Keratinocyte (primary cell): Measurements from ENCODE around the gene CHIT1. TPM values are rescaled to one million over a fixed set of nuclear protein-coding genes. Genes with fewer than 3 reads are reported as not detected.
A peak's percentile ranks its signal among the peaks of the same experiment; 100 is the strongest.

Experiments used
- DNase-seq: peaks from one replicate; pipeline ENCODE4 v3.0.0-alpha.2; 2011; ENCODE audit warnings: low read depth, missing footprints, low spot score
- FAIRE-seq: peaks from 2 replicates; lab custom pipeline; 2011; peaks lifted over from hg19 to GRCh38; lab: Jason Lieb, UNC
- H2AFZ ChIP-seq: 2 replicates; pipeline ENCODE4 v1.6.0; 2012; ENCODE audit warnings: low read length, control low read depth, inconsistent platforms; ENCODE audit not compliant: control insufficient read depth
- H3K27ac ChIP-seq: 2 replicates; pipeline ENCODE4 v1.5.1; 2011; ENCODE audit warnings: low read length; ENCODE audit not compliant: control insufficient read depth, insufficient read depth
- H3K27me3 ChIP-seq: 3 replicates; pipeline ENCODE4 v1.6.0; 2011; ENCODE audit warnings: low read length; ENCODE audit not compliant: control insufficient read depth, insufficient read depth; ENCODE audit errors: extremely low read depth
- H3K36me3 ChIP-seq, 2 experiments: 2 replicates in 1 of 2; 3 replicates in 1 of 2; pipeline ENCODE4 v1.5.1; 2011; ENCODE audit warnings: low read length in 2 of 2, mild to moderate bottlenecking in 1 of 2; ENCODE audit not compliant: control insufficient read depth in 2 of 2, insufficient read depth in 2 of 2; ENCODE audit errors: extremely low read depth in 1 of 2
- H3K4me1 ChIP-seq: 3 replicates; pipeline ENCODE4 v1.5.1; 2011; ENCODE audit warnings: low read length; ENCODE audit not compliant: control insufficient read depth, insufficient read depth; ENCODE audit errors: extremely low read depth
- H3K4me2 ChIP-seq: 3 replicates; pipeline ENCODE4 v1.6.0; 2011; ENCODE audit warnings: low read depth, low read length; ENCODE audit not compliant: control insufficient read depth, insufficient read depth; ENCODE audit errors: extremely low read depth
- H3K4me3 ChIP-seq, 3 experiments: fragments of 200-600 bp in 1 of 3; sonication (generic) in 1 of 3; 2 replicates in 2 of 3; 3 replicates in 1 of 3; pipeline ENCODE4 v1.5.1; 2011 to 2016; ENCODE audit warnings: low read length in 3 of 3, mild to moderate bottlenecking in 3 of 3, control low read depth in 2 of 3, inconsistent platforms in 1 of 3, low read depth in 1 of 3, mixed read lengths in 1 of 3, mixed run types in 1 of 3, moderate library complexity in 1 of 3; ENCODE audit not compliant: control insufficient read depth in 2 of 3, insufficient read depth in 2 of 3; ENCODE audit errors: extremely low read depth in 1 of 3
- H3K79me2 ChIP-seq: 2 replicates; pipeline ENCODE4 v1.6.0; 2012; ENCODE audit warnings: low read length; ENCODE audit not compliant: control insufficient read depth, insufficient read depth
- H3K9ac ChIP-seq: 3 replicates; pipeline ENCODE4 v1.6.0; 2011; ENCODE audit warnings: low read length; ENCODE audit not compliant: control insufficient read depth, insufficient read depth; ENCODE audit errors: extremely low read depth
- H3K9me1 ChIP-seq: 3 replicates; pipeline ENCODE4 v1.6.0; 2011; ENCODE audit warnings: low read length; ENCODE audit not compliant: control insufficient read depth, insufficient read depth; ENCODE audit errors: extremely low read depth
- H3K9me3 ChIP-seq: 2 replicates; pipeline ENCODE4 v1.5.1; 2012; ENCODE audit warnings: low read depth, low read length; ENCODE audit not compliant: control insufficient read depth
- H4K20me1 ChIP-seq: 3 replicates; pipeline ENCODE4 v1.6.0; 2011; ENCODE audit warnings: low read length; ENCODE audit not compliant: control insufficient read depth, insufficient read depth; ENCODE audit errors: extremely low read depth
- EZH2 ChIP-seq: IDR thresholded peaks from one replicate; pipeline ENCODE4 v1.6.1; 2012; ENCODE audit warnings: inconsistent platforms, mild to moderate bottlenecking, low read length, moderate library complexity
- dilution Hi-C: fragments of 300-500 bp; cut with MboI; formaldehyde crosslinking; loops from one replicate; pipeline ENCODE4 v1.7.0; 2020; ENCODE audit warnings: low sequenced_read_pairs; ENCODE audit not compliant: extremely low pct_ligation_motif_present
- polyA minus RNA-seq, 3 experiments: library from RNA; depleted of rRNA, polyadenylated mRNA; stranded (reverse); fragments of >200 nt; gene quantifications; 1 replicate in 1 of 3; 2 replicates in 1 of 3; 3 replicates in 1 of 3; pipeline ENCODE4 v1.2.3, GENCODE V29; 2011
- polyA plus RNA-seq, 5 experiments: library from polyadenylated mRNA; depleted of rRNA in 3 of 5; stranded (reverse) in 3 of 5; stranded (forward) in 1 of 5; unstranded in 1 of 5; fragments of >200 nt; gene quantifications; 1 replicate in 1 of 5; 2 replicates in 3 of 5; 3 replicates in 1 of 5; pipeline versions ENCODE4 v1.2.1 to v1.2.3, GENCODE V29; 2011 to 2012; ENCODE audit warnings: missing spikeins in 2 of 5, low read depth in 1 of 5, low replicate concordance in 1 of 5
- TF ChIP-seq, protein P1 (sequence below), 3 experiments: IDR thresholded peaks in 1 of 3; conservative IDR thresholded peaks in 1 of 3; optimal IDR thresholded peaks in 1 of 3; 2 replicates in 2 of 3; 3 replicates in 1 of 3; pipeline versions ENCODE3 to v1.5.1; 2011; ENCODE audit warnings: low read length in 3 of 3, mild to moderate bottlenecking in 3 of 3, moderate library complexity in 2 of 3, control low read depth in 1 of 3, inconsistent platforms in 1 of 3; ENCODE audit not compliant: insufficient read depth in 2 of 3; ENCODE audit errors: extremely low read depth in 1 of 3

CHIT1 gene
- polyA plus RNA-seq (0.14 TPM in 1 of 3 replicates, not detected in the others), polyA minus RNA-seq (0.03 TPM in 2 of 3 replicates, not detected in the other)
- polyA plus RNA-seq (2011; ENCODE audit: low read depth), result not detected
- polyA plus RNA-seq (2011; cell fraction: cytosol; rRNA removed), result not detected in 2 replicates
- polyA plus RNA-seq (2011; cell fraction: nucleus; rRNA removed), result 0.06 and 0.08 TPM in 2 replicates
- polyA plus RNA-seq (2012; ENCODE audit: low replicate concordance), result not detected in 2 replicates
- not detected for polyA minus RNA-seq (2011; cell fraction: cytosol; rRNA and poly(A)+ RNA removed)
- 0.16 TPM in 1 of 2 replicates, not detected in the other for polyA minus RNA-seq (2011; cell fraction: nucleus; rRNA and poly(A)+ RNA removed)

DNA sequence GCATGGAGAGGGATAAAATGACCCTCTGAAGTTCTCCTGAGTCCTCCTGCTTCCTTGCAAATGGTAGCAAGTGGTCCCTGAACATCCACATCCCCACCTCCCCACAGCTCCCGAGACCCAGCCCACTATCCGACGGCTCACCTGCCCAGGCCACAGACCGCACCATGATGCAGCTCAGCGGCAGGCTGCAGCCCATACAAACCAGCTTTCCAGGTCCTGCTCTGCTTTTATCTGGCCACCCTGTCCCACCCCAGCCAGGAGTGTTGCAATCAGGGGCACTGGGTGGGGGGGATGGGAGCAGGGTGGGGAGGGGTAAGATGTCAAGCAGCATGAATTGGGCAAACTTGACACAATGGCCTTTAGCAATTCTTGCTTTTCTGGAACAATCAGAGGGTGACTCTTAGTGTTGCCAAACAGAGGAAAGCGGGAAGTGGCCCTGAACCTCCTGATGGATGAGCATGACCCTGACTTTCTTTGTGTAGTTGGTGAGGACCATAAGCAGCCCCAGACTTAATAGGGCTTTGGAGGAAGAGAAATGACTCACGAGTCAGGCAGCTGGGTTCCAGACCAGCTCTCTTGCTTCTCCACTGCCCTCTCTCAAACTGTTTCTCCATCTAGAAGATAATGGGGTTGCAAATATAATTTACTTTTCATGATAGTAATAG lies at the start of gene CHIT1:
Gene CHIT1 (minus strand): TSS at position 203 of the 665 bp plus-strand sequence. CDS start 37 bp downstream, at position 166.
- no peaks in the 10 kb centered on the region for H4K20me1 ChIP-seq
- peaks cover 15% of the 10 kb centered on the region for H3K27me3 ChIP-seq
- no peak within 1 kb of the TSS for H3K4me2 ChIP-seq
- H3K4me1 ChIP-seq, result no peaks in the 10 kb centered on the region
- TF ChIP-seq EZH2, result no peak
- TF ChIP-seq, protein P1, sequence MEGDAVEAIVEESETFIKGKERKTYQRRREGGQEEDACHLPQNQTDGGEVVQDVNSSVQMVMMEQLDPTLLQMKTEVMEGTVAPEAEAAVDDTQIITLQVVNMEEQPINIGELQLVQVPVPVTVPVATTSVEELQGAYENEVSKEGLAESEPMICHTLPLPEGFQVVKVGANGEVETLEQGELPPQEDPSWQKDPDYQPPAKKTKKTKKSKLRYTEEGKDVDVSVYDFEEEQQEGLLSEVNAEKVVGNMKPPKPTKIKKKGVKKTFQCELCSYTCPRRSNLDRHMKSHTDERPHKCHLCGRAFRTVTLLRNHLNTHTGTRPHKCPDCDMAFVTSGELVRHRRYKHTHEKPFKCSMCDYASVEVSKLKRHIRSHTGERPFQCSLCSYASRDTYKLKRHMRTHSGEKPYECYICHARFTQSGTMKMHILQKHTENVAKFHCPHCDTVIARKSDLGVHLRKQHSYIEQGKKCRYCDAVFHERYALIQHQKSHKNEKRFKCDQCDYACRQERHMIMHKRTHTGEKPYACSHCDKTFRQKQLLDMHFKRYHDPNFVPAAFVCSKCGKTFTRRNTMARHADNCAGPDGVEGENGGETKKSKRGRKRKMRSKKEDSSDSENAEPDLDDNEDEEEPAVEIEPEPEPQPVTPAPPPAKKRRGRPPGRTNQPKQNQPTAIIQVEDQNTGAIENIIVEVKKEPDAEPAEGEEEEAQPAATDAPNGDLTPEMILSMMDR (optimal IDR thresholded peaks at IDR 0.05 in 1 of 3, IDR thresholded peaks at IDR 0.05 in 1 of 3, conservative IDR thresholded peaks at IDR 0.05 in 1 of 3; ENCODE audit: extremely low read depth in 1 of 3, insufficient read depth in 2 of 3, low read length in 3 of 3), result no peak
- no peaks in the 10 kb centered on the region for H3K9me3 ChIP-seq
- no peak within 1 kb of the TSS for H3K9ac ChIP-seq
- no peak within 1 kb of the TSS for H3K4me3 ChIP-seq
- H3K9me1 ChIP-seq, result no peaks in the 10 kb centered on the region
- dilution Hi-C loops, result no loop called here
- H2AFZ ChIP-seq, result no peak within 1 kb of the TSS
- H3K27ac ChIP-seq, result no peak within 1 kb of the TSS
- H3K36me3 ChIP-seq, result no peaks in the 10 kb centered on the region
- no peak for FAIRE-seq
- H3K79me2 ChIP-seq, result no peaks in the 10 kb centered on the region
- no peak for DNase-seq

DNA sequence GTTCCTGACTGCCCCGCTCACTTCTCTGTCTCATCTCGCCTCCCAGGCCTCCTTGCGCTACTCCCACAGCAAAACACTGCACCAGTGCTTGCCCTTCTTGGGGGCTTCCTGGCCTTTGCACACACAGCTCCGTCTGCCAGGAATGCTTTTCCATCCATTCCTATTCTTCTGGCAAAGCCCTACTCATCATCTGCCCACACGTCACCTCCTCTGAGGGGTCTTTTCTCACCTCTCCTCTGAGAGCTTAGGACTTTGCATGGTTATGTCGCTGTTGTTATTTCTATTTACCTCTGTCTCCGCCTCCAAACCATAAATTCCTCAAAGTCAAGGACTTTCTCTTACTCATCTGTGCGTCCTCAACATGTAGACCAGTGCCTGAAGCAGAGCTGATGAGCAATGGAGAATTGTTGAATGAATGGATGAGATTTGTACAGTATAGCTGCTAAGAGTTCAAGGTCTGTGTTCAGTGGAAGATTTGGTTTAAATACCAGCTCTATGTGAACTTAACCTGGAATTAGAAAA lies 49.5 kb upstream of the CHIT1 start:
- peak overlapping the region in 2 of 3 experiments; percentile 6 to 44 for H3K4me3 ChIP-seq
- peak overlapping the region; percentile 83 for H2AFZ ChIP-seq
- H3K9me3 ChIP-seq, result no peaks in the 10 kb centered on the region
- H3K36me3 ChIP-seq, result no peaks in the 10 kb centered on the region
- no peak for FAIRE-seq
- H3K27me3 ChIP-seq, result no peaks in the 10 kb centered on the region
- peak overlapping the region; percentile 80 for H3K27ac ChIP-seq
- H3K9me1 ChIP-seq, result no peaks in the 10 kb centered on the region
- peaks cover 50% of the 10 kb centered on the region for H3K4me1 ChIP-seq
- TF ChIP-seq, protein P1 (optimal IDR thresholded peaks at IDR 0.05 in 1 of 3, IDR thresholded peaks at IDR 0.05 in 1 of 3, conservative IDR thresholded peaks at IDR 0.05 in 1 of 3; ENCODE audit: extremely low read depth in 1 of 3, insufficient read depth in 2 of 3, low read length in 3 of 3), result no peak
- TF ChIP-seq EZH2, result no peak
- no peak for DNase-seq
- dilution Hi-C loops, result no loop called here
- no peaks in the 10 kb centered on the region for H3K79me2 ChIP-seq
- H3K9ac ChIP-seq, result peak overlapping the region; percentile 59
- no peaks in the 10 kb centered on the region for H4K20me1 ChIP-seq
- peak overlapping the region; percentile 68 for H3K4me2 ChIP-seq
